ENCODE data around the gene ZMAT1. TPM values are rescaled to one million over a fixed set of nuclear protein-coding genes. Genes with fewer than 3 reads are reported as not detected.

Gene ZMAT1
- total and polyA plus RNA-seq, 4 experiments from 2014 or later = 1.7 to 40.0 (median 21.2) TPM

GRCh38 chrX:101950581-101950980 is 18.8 kb upstream of the ZMAT1 start:
- no peaks in the 10 kb centered on the region for H3K4me1 Mint-ChIP-seq
- Histone ChIP-seq H3K27me3 (ENCODE audit: insufficient read depth, low read length) (no peaks in the 10 kb centered on the region), H3K4me1 (ENCODE audit: insufficient read depth, low read length) (no peaks in the 10 kb centered on the region), H3K27ac (ENCODE audit: low read depth, low read length) (no peak overlapping the region), H3K4me3 (ENCODE audit: low read length in 2 of 2) (no peak overlapping the region), H3K36me3 (ENCODE audit: insufficient read depth, low read length) (no peaks in the 10 kb centered on the region), H3K9me3 (ENCODE audit: control insufficient read depth in 1 of 2, low read length in 2 of 2) (no peaks in the 10 kb centered on the region)
- H3K4me3 Mint-ChIP-seq = no peak overlapping the region
- POLR2A ChIA-PET (ENCODE audit: partially characterized antibody) = no interaction called here
- peaks cover 0 to 9% (median 5%) of the 10 kb centered on the region in 8 donors for H3K9me3 Mint-ChIP-seq
- H3K27ac Mint-ChIP-seq = no peak overlapping the region
- peaks cover 11 to 21% of the 10 kb centered on the region in 2 donors for H3K27me3 Mint-ChIP-seq
- CTCF ChIA-PET (ENCODE audit: partially characterized antibody) = no interaction called here
- H3K36me3 Mint-ChIP-seq = no peaks in the 10 kb centered on the region
- no peak for DNase-seq
- intact Hi-C loops (cut with micrococcal nuclease) = no loop called here

GRCh38 chrX:101932249-101932570 is 383 bp upstream of the ZMAT1 start:
- H3K27me3 Mint-ChIP-seq = peaks cover 0 to 2% of the 10 kb centered on the region in 2 donors
- peak overlapping the region; percentile 94 to 99 (median 95) for H3K27ac Mint-ChIP-seq
- Histone ChIP-seq H3K4me3 (ENCODE audit: low read length in 2 of 2) (peak overlapping the region in 1 of 2 donors; percentile 45), H3K27ac (ENCODE audit: low read depth, low read length) (peak overlapping the region; percentile 66), H3K36me3 (ENCODE audit: insufficient read depth, low read length) (no peaks in the 10 kb centered on the region), H3K9me3 (ENCODE audit: control insufficient read depth in 1 of 2, low read length in 2 of 2) (no peaks in the 10 kb centered on the region), H3K4me1 (ENCODE audit: insufficient read depth, low read length) (peaks cover 8% of the 10 kb centered on the region), H3K27me3 (ENCODE audit: insufficient read depth, low read length) (no peaks in the 10 kb centered on the region)
- DNase-seq = no peak
- peak overlapping the region; percentile 79 to 92 (median 86) for H3K4me3 Mint-ChIP-seq
- H3K9me3 Mint-ChIP-seq = peaks cover 0 to 2% (median 0%) of the 10 kb centered on the region in 8 donors
- H3K36me3 Mint-ChIP-seq = peaks cover 0 to 2% of the 10 kb centered on the region in 2 donors
- H3K4me1 Mint-ChIP-seq = peaks cover 6 to 18% (median 16%) of the 10 kb centered on the region in 4 donors
- CTCF ChIA-PET (ENCODE audit: partially characterized antibody) = interaction anchor here (0.7 to 1.2 kb wide), 3 partner anchors 9 to 866 kb away, joined by 3 to 8 read pairs (median 3); no protein-coding TSS in a partner anchor
- POLR2A ChIA-PET (ENCODE audit: partially characterized antibody) = interaction anchor here (0.6 to 2.9 kb wide), 19 partner anchors 10 to 1755 kb away, joined by 3 to 18 read pairs (median 4); partner anchors contain the start of genes ARMCX5, ARMCX6, BEX5 and CENPI
- intact Hi-C loops (cut with micrococcal nuclease) = loop anchor here (5.0 to 10.0 kb wide), 2 partner anchors 540 to 1753 kb away; partner anchors contain the start of genes MORF4L2 and RPL36A

- peaks cover 0 to 2% (median 0%) of the 10 kb centered on the region in 8 donors for H3K9me3 Mint-ChIP-seq
- peaks cover 6 to 18% (median 16%) of the 10 kb centered on the region in 4 donors for H3K4me1 Mint-ChIP-seq
- no peaks in the 10 kb centered on the region for H3K36me3 ChIP-seq (ENCODE audit: insufficient read depth, low read length)
- no peaks in the 10 kb centered on the region for H3K9me3 ChIP-seq (ENCODE audit: control insufficient read depth in 1 of 2, low read length in 2 of 2)
- ChIA-PET CTCF (ENCODE audit: partially characterized antibody) (no interaction called here), POLR2A (ENCODE audit: partially characterized antibody) (interaction anchor here (0.6 to 2.9 kb wide), 16 partner anchors 9 to 833 kb away, joined by 3 to 18 read pairs (median 6); partner anchors contain the start of genes ARMCX5, ARMCX6, BEX5 and CENPI)
- H3K27me3 Mint-ChIP-seq = peaks cover 0 to 2% of the 10 kb centered on the region in 2 donors
- H3K4me1 ChIP-seq (ENCODE audit: insufficient read depth, low read length) = peaks cover 8% of the 10 kb centered on the region
- peak overlapping the region; percentile 72 to 93 (median 84) for H3K4me3 Mint-ChIP-seq
- H3K4me3 ChIP-seq (ENCODE audit: low read length in 2 of 2) = peak overlapping the region in 1 of 2 donors; percentile 45
- peak overlapping the region; percentile 66 for H3K27ac ChIP-seq (ENCODE audit: low read depth, low read length)
- peak overlapping the region; percentile 71 to 97 (median 95) for H3K27ac Mint-ChIP-seq
- intact Hi-C loops (cut with micrococcal nuclease) = loop anchor here (1.0 to 10.0 kb wide), 6 partner anchors 132 to 1754 kb away; partner anchors contain the start of genes BEX5, CSTF2, HNRNPH2 and MORF4L2
- peaks cover 0 to 2% of the 10 kb centered on the region in 2 donors for H3K36me3 Mint-ChIP-seq
- H3K27me3 ChIP-seq (ENCODE audit: insufficient read depth, low read length) = no peaks in the 10 kb centered on the region
- peak in 1 of 5 donors; percentile 10 for DNase-seq
Measured at GRCh38 chrX:101931136-101931487, 715 bp downstream of the ZMAT1 start.

- Mint-ChIP-seq H3K4me1 (peaks cover 2 to 9% (median 6%) of the 10 kb centered on the region in 4 donors), H3K27ac (peak overlapping the region in 1 of 7 donors; percentile 20), H3K4me3 (no peak overlapping the region), H3K9me3 (no peaks in the 10 kb centered on the region), H3K27me3 (no peaks in the 10 kb centered on the region), H3K36me3 (no peaks in the 10 kb centered on the region)
- intact Hi-C loops (cut with micrococcal nuclease) = no loop called here
- ChIA-PET CTCF (ENCODE audit: partially characterized antibody) (no interaction called here), POLR2A (ENCODE audit: partially characterized antibody) (no interaction called here)
- no peaks in the 10 kb centered on the region for H3K36me3 ChIP-seq (ENCODE audit: insufficient read depth, low read length)
- H3K27ac ChIP-seq (ENCODE audit: low read depth, low read length) = no peak overlapping the region
- DNase-seq = no peak
- H3K27me3 ChIP-seq (ENCODE audit: insufficient read depth, low read length) = no peaks in the 10 kb centered on the region
- H3K9me3 ChIP-seq (ENCODE audit: control insufficient read depth in 1 of 2, low read length in 2 of 2) = no peaks in the 10 kb centered on the region
- no peak overlapping the region for H3K4me3 ChIP-seq (ENCODE audit: low read length in 2 of 2)
- peaks cover 5% of the 10 kb centered on the region for H3K4me1 ChIP-seq (ENCODE audit: insufficient read depth, low read length)
Measured at GRCh38 chrX:101925733-101926132, 6.1 kb downstream of the ZMAT1 start.

DNA sequence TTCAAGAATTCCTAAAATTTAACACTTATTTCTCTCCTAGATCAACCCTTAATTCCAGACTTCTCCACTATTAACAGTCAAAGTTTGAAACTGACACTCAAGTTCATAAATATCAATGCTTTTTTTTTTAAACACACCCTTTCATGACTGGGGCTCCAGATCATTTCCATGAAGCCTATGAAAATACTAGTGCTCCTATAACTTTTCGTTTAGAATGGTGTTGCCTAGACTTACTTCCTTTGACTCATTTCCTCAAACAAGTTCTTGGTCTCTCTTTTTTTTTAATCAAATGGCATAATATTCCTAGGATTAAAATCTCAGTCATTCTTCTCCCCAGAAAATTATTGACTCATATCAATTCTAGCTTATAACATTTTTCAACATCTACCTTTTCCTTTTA is 13.1 kb downstream of the ZMAT1 start:
- no peaks in the 10 kb centered on the region for H3K36me3 ChIP-seq (ENCODE audit: insufficient read depth, low read length)
- H3K4me1 ChIP-seq (ENCODE audit: insufficient read depth, low read length) = no peaks in the 10 kb centered on the region
- Mint-ChIP-seq H3K4me1 (no peaks in the 10 kb centered on the region), H3K4me3 (no peak overlapping the region), H3K27me3 (no peaks in the 10 kb centered on the region), H3K27ac (peak overlapping the region in 1 of 7 donors; percentile 30), H3K36me3 (peaks cover 4 to 10% of the 10 kb centered on the region in 2 donors), H3K9me3 (peaks cover 0 to 13% (median 3%) of the 10 kb centered on the region in 8 donors)
- intact Hi-C loops (cut with micrococcal nuclease) = no loop called here
- no peak overlapping the region for H3K4me3 ChIP-seq (ENCODE audit: low read length in 2 of 2)
- no peaks in the 10 kb centered on the region for H3K9me3 ChIP-seq (ENCODE audit: control insufficient read depth in 1 of 2, low read length in 2 of 2)
- no peaks in the 10 kb centered on the region for H3K27me3 ChIP-seq (ENCODE audit: insufficient read depth, low read length)
- H3K27ac ChIP-seq (ENCODE audit: low read depth, low read length) = no peak overlapping the region
- ChIA-PET CTCF (ENCODE audit: partially characterized antibody) (no interaction called here), POLR2A (ENCODE audit: partially characterized antibody) (no interaction called here)
- DNase-seq = no peak

DNA sequence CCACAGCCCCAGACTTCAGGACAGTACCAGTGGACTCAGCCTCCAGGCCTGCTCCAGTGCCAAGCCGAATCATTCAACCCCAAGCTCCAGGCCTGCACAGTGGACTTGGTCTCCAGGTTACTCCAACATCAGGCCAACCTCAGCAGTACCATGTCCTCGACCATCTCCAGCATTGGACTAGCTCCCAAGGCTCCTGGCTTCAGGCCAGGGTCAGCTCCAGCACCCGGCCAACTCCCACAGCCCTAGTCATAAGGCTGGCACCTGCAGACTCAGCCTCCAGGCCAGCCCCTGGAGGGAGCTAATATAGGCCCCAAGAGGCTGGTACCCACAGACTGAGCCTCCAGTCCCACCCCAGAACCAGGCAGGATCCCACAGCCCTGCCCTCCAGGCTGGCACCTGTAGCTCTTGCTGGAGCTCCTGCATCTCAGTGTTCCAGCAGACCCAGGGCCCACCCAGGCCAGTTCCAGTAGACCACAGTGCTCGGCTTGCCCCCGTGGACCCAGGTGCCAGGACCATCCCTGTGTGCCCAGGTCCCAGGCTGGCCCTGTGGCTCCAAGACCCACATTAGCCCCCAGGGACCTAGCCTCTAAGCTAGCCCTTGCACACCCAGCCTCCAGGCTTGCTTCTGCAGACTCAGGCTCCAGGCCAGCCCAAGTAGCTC is 25.6 kb downstream of the ZMAT1 start:
- Mint-ChIP-seq H3K27ac (no peak overlapping the region), H3K36me3 (peaks cover 11 to 34% of the 10 kb centered on the region in 2 donors), H3K4me3 (no peak overlapping the region), H3K4me1 (peaks cover 0 to 2% (median 0%) of the 10 kb centered on the region in 4 donors), H3K9me3 (peaks cover 0 to 38% (median 22%) of the 10 kb centered on the region in 8 donors), H3K27me3 (no peaks in the 10 kb centered on the region)
- no peak for DNase-seq
- POLR2A ChIA-PET (ENCODE audit: partially characterized antibody) = no interaction called here
- Histone ChIP-seq H3K36me3 (ENCODE audit: insufficient read depth, low read length) (no peaks in the 10 kb centered on the region), H3K9me3 (ENCODE audit: control insufficient read depth in 1 of 2, low read length in 2 of 2) (peaks cover 0 to 3% of the 10 kb centered on the region in 2 donors), H3K27ac (ENCODE audit: low read depth, low read length) (no peak overlapping the region), H3K4me1 (ENCODE audit: insufficient read depth, low read length) (no peaks in the 10 kb centered on the region), H3K4me3 (ENCODE audit: low read length in 2 of 2) (no peak overlapping the region), H3K27me3 (ENCODE audit: insufficient read depth, low read length) (no peaks in the 10 kb centered on the region)
- intact Hi-C loops (cut with micrococcal nuclease) = no loop called here
- CTCF ChIA-PET (ENCODE audit: partially characterized antibody) = interaction anchor here (0.6 kb wide), 1 partner anchor 490 kb away, joined by 3 read pairs; no protein-coding TSS in a partner anchor

DNA sequence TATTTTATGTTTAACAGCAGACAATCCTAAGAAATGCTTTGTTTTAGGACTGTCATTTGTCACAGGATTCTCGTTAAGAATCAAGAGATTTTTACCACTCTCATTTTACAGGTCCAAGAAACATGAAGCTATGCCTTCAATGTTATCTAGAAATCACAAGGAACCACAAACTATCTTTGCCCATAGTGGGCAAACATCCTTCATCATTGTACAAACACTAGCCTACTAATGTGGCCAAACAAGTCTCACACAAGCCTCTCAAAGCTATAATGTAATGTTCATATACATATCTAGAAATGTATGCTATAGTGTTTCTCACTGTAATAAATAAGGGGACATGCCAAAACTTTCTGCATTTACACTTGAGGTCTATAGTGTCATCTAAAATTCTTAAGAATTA is 26.8 kb downstream of the ZMAT1 start:
- H3K9me3 Mint-ChIP-seq = peaks cover 0 to 28% (median 11%) of the 10 kb centered on the region in 8 donors
- H3K27me3 ChIP-seq (ENCODE audit: insufficient read depth, low read length) = no peaks in the 10 kb centered on the region
- no peaks in the 10 kb centered on the region for H3K9me3 ChIP-seq (ENCODE audit: control insufficient read depth in 1 of 2, low read length in 2 of 2)
- peaks cover 12 to 29% of the 10 kb centered on the region in 2 donors for H3K36me3 Mint-ChIP-seq
- no peaks in the 10 kb centered on the region for H3K4me1 ChIP-seq (ENCODE audit: insufficient read depth, low read length)
- no peak for DNase-seq
- ChIA-PET POLR2A (ENCODE audit: partially characterized antibody) (no interaction called here), CTCF (ENCODE audit: partially characterized antibody) (no interaction called here)
- no peaks in the 10 kb centered on the region for H3K36me3 ChIP-seq (ENCODE audit: insufficient read depth, low read length)
- intact Hi-C loops (cut with micrococcal nuclease) = no loop called here
- peaks cover 0 to 2% (median 0%) of the 10 kb centered on the region in 4 donors for H3K4me1 Mint-ChIP-seq
- no peak overlapping the region for H3K4me3 ChIP-seq (ENCODE audit: low read length in 2 of 2)
- H3K27ac ChIP-seq (ENCODE audit: low read depth, low read length) = no peak overlapping the region
- H3K27ac Mint-ChIP-seq = no peak overlapping the region
- H3K4me3 Mint-ChIP-seq = no peak overlapping the region
- H3K27me3 Mint-ChIP-seq = no peaks in the 10 kb centered on the region
